GM23248 (cell line): ENCODE data around the gene STX18.

Source experiments
- EZH2 ChIP-seq: fragments of 200-600 bp; sonication (generic); IDR thresholded peaks from 2 replicates; pipeline ENCODE4 v1.6.1; 2018; ENCODE audit warnings: antibody characterized with exemption, mild to moderate bottlenecking; ENCODE audit not compliant: insufficient read depth, poor library complexity, severe bottlenecking
- EZH2phosphoT487 ChIP-seq: fragments of 200-600 bp; sonication (generic); IDR thresholded peaks from 2 replicates; pipeline ENCODE4 v1.6.1; 2018; ENCODE audit warnings: antibody characterized with exemption, moderate library complexity, mild to moderate bottlenecking, low read depth; ENCODE audit not compliant: insufficient read depth

DNA sequence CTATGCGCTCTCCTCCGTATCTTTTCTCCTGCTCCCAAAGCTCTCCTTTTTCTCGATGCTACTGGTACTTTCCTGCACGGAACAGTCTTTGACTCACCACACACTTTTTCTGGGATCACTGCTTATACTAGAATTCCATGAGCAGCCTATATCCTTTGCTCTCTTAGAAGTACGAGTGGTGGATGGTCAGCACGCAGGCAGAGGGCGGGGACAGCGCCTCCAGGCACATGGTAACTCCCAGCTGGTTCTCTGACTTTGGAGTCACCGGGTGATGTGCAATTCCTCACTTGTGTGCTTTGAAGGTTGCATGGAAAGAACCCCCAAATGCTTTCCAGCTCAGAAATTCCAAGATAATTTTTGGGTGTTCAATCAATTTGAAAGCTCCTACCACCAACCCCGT, 56.0 kb downstream of the STX18 start:
- TF ChIP-seq EZH2 (no peak), EZH2phosphoT487 (no peak)
